NT2/D1 (cell line): ENCODE results near the gene MORF4L1.

Experiments
- DNase-seq: peaks from one replicate; pipeline ENCODE4 v3.0.0-alpha.2; 2011; ENCODE audit warnings: low read depth, low spot score
- H3K27me3 ChIP-seq: 2 replicates; pipeline ENCODE4 v1.6.0; 2011; ENCODE audit warnings: mild to moderate bottlenecking; ENCODE audit not compliant: insufficient read length, insufficient read depth
- H3K36me3 ChIP-seq: 2 replicates; pipeline ENCODE4 v1.6.1; 2011; ENCODE audit warnings: mild to moderate bottlenecking, low read length, mixed read lengths; ENCODE audit not compliant: insufficient read depth, insufficient read length
- H3K4me1 ChIP-seq: 2 replicates; pipeline ENCODE4 v1.5.1; 2011; ENCODE audit not compliant: insufficient read depth, insufficient read length
- H3K4me3 ChIP-seq: 2 replicates; pipeline ENCODE4 v1.5.1; 2011; ENCODE audit warnings: low read depth; ENCODE audit not compliant: insufficient read length
- H3K9ac ChIP-seq: 2 replicates; pipeline ENCODE4 v1.6.0; 2011; ENCODE audit warnings: low read depth; ENCODE audit not compliant: insufficient read length
- H3K9me3 ChIP-seq: 2 replicates; pipeline ENCODE4 v1.5.1; 2011; ENCODE audit warnings: mild to moderate bottlenecking, low read length; ENCODE audit not compliant: insufficient read depth
- SUZ12 ChIP-seq: IDR thresholded peaks from 2 replicates; pipeline ENCODE4 v1.6.1; 2011; ENCODE audit not compliant: insufficient read length, insufficient read depth; ENCODE audit errors: extremely low read depth
- YY1 ChIP-seq: IDR thresholded peaks from 2 replicates; pipeline ENCODE4 v1.6.1; 2011; ENCODE audit not compliant: insufficient read length, insufficient read depth
- ZNF274 ChIP-seq: IDR thresholded peaks from 2 replicates; pipeline ENCODE4 v1.6.1; 2011; ENCODE audit warnings: mild to moderate bottlenecking, low read depth, low read length

MORF4L1 gene

GRCh38 chr15:78872155-78872971 lies at the start of gene MORF4L1:
Gene MORF4L1, plus strand, starts transcription at chr15:78872890. Its CDS starts 128 bp downstream, at chr15:78873018.
- TF ChIP-seq YY1, result no peak
- no peak for TF ChIP-seq SUZ12
- TF ChIP-seq ZNF274, result no peak
- peak; percentile 95 for DNase-seq
- Histone ChIP-seq H3K27me3 (no peaks in the 10 kb centered on the region), H3K9ac (peak within 1 kb of the TSS; percentile 100), H3K9me3 (no peaks in the 10 kb centered on the region), H3K36me3 (peaks cover 5% of the 10 kb centered on the region), H3K4me3 (peak within 1 kb of the TSS; percentile 100), H3K4me1 (no peaks in the 10 kb centered on the region)

DNA sequence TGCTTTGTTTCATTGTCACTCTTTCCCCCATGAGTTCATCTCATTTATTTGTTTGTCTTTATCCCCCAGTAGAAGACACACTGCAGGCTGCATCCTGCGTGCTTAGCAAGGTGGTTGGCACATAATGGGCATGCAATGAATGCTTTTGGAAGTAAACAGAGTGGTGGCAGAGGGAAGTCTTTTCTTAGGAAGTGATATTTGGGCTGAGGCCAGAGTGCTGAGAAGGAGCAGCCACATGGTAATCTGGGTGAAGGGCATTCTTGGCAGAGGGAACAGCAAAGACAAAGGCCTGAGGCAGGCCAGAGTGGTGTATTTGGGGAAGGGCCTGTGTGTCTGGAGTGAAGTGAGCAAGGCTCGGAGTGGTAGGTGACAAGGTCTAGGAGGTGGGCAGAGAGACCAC lies 43.8 kb upstream of the MORF4L1 start:
- Histone ChIP-seq H3K27me3 (no peaks in the 10 kb centered on the region), H3K36me3 (no peaks in the 10 kb centered on the region), H3K9ac (no peak overlapping the region), H3K4me3 (no peak overlapping the region), H3K9me3 (no peaks in the 10 kb centered on the region), H3K4me1 (peaks cover 3% of the 10 kb centered on the region)
- TF ChIP-seq YY1, result no peak
- no peak for TF ChIP-seq SUZ12
- no peak for TF ChIP-seq ZNF274
- no peak for DNase-seq

- no peak overlapping the region for H3K4me3 ChIP-seq
- TF ChIP-seq YY1 (no peak), SUZ12 (no peak), ZNF274 (no peak)
Measured at GRCh38 chr15:78830514-78831228, 42.0 kb upstream of the MORF4L1 start.

GRCh38 chr15:78831229-78832207 lies 41.2 kb upstream of the MORF4L1 start:
- no peak for DNase-seq
- Histone ChIP-seq H3K4me1 (peaks cover 3% of the 10 kb centered on the region), H3K27me3 (no peaks in the 10 kb centered on the region), H3K36me3 (no peaks in the 10 kb centered on the region), H3K4me3 (no peak overlapping the region), H3K9ac (no peak overlapping the region), H3K9me3 (no peaks in the 10 kb centered on the region)
- TF ChIP-seq YY1 (no peak), ZNF274 (no peak)

More at GRCh38 chr15:78830514-78831228, 42.0 kb upstream of the MORF4L1 start:
- Histone ChIP-seq H3K4me1 (peaks cover 3% of the 10 kb centered on the region), H3K9ac (no peak overlapping the region), H3K36me3 (no peaks in the 10 kb centered on the region), H3K27me3 (no peaks in the 10 kb centered on the region), H3K9me3 (no peaks in the 10 kb centered on the region)
- DNase-seq, result no peak

DNA sequence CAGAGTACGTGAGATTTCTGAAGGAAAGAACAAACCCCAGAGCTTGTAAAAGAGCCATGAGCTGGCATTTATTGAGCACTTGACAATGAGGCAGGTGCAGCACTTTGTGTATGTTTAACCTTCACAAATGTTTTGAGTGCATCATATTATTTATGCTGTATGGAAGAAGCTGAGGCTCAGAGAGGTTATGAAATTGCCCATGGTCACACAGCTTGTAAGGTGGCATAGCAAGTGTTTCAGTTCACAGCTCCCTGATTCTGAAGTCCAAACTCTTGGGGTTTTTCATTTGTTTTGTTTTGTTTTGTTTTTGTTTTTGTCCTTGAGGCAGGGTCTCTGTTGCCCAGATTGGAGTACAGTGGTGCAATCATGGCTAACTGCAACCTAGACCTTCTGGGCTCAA lies 36.4 kb upstream of the MORF4L1 start:
- no peak overlapping the region for H3K9ac ChIP-seq
- TF ChIP-seq SUZ12 (no peak), ZNF274 (no peak), YY1 (no peak)
- H3K36me3 ChIP-seq, result no peaks in the 10 kb centered on the region
- no peak for DNase-seq
- no peak overlapping the region for H3K4me3 ChIP-seq
- H3K9me3 ChIP-seq, result no peaks in the 10 kb centered on the region
- H3K4me1 ChIP-seq, result peaks cover 6% of the 10 kb centered on the region
- no peaks in the 10 kb centered on the region for H3K27me3 ChIP-seq

- H3K4me1 ChIP-seq, result peaks cover 6% of the 10 kb centered on the region
- H3K9me3 ChIP-seq, result no peaks in the 10 kb centered on the region
- no peaks in the 10 kb centered on the region for H3K27me3 ChIP-seq
Measured at GRCh38 chr15:78837131-78837530, 35.6 kb upstream of the MORF4L1 start.

More at GRCh38 chr15:78837131-78837530, 35.6 kb upstream of the MORF4L1 start:
- Histone ChIP-seq H3K4me3 (no peak overlapping the region), H3K36me3 (no peaks in the 10 kb centered on the region), H3K9ac (no peak overlapping the region)
- no peak for DNase-seq
- TF ChIP-seq YY1, result no peak
- TF ChIP-seq SUZ12, result no peak
- TF ChIP-seq ZNF274, result no peak
